Muscle of leg (tissue), 11 donors: Measurements from ENCODE around the gene SH2D7. TPM values are rescaled to one million over a fixed set of nuclear protein-coding genes. Genes with fewer than 3 reads are reported as not detected.

ENCODE experiments used
- DNase-seq: peaks from one replicate; pipeline ENCODE4 v3.0.0; 2013
- H3K27ac ChIP-seq: one replicate; pipeline ENCODE4 v1.5.1; 2013; ENCODE audit warnings: mild to moderate bottlenecking, low read length, control low read depth
- H3K27me3 ChIP-seq: one replicate; pipeline ENCODE4 v1.6.1; 2013; ENCODE audit warnings: low read length; ENCODE audit not compliant: control insufficient read depth, insufficient read depth
- H3K36me3 ChIP-seq: one replicate; pipeline ENCODE4 v1.6.1; 2013; ENCODE audit warnings: low read length; ENCODE audit not compliant: control insufficient read depth, insufficient read depth
- H3K4me1 ChIP-seq: one replicate; pipeline ENCODE4 v1.6.1; 2013; ENCODE audit warnings: low read length; ENCODE audit not compliant: control insufficient read depth, insufficient read depth
- H3K4me3 ChIP-seq: one replicate; pipeline ENCODE4 v1.5.1; 2013; ENCODE audit warnings: low read length, control low read depth
- H3K9me3 ChIP-seq: replicated peaks from 2 replicates; pipeline ENCODE4 v1.6.1; 2013; ENCODE audit warnings: low read depth, low read length; ENCODE audit not compliant: control insufficient read depth
- whole genome bisulfite sequencing: methylation state at CpG from one replicate; pipeline ENCODE4 v1.1.5; 2013; ENCODE audit warnings: missing lambda C conversion rate; ENCODE audit not compliant: insufficient coverage; 5-methylcytosine and 5-hydroxymethylcytosine counted together
- polyA plus RNA-seq, 8 donors: library from polyadenylated mRNA; unstranded; fragments of 120-200 nt; gene quantifications; one replicate each; pipeline versions ENCODE4 v1.2.1 to v1.2.3, GENCODE V29; 2013; ENCODE audit warnings: inconsistent platforms in 1 of 8, low replicate concordance in 1 of 8; ENCODE audit not compliant: insufficient read length in 8 of 8, insufficient read depth in 1 of 8
- total RNA-seq: library from RNA; stranded (reverse); fragments of 120-200 nt; gene quantifications from one replicate; pipeline ENCODE4 v1.2.4, GENCODE V29; 2013

Gene SH2D7
- total and polyA plus RNA-seq, 9 donors = 0.06 to 0.36 (median 0.13) TPM; not detected in 1

DNA sequence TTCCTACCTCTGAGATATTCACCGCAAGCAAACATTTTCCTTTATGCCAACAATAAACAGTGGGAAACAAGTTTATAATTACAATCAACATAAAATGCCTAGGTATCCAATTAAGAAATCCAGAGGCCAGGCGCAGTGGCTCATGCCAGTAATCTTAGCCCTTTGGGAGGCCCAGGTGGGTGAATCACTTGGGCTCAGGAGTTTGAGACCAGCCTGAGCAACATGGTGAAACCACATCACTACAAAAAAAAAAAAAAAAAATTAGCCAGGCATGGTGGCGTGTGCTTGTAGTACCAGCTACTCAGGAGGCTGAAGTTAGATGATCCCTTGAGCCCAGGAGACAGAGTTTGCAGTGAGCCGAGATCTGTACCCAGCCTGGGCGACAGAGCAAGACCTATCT lies 32.1 kb upstream of the SH2D7 start:
- Histone ChIP-seq H3K36me3 (no peaks in the 10 kb centered on the region), H3K4me1 (peaks cover 60% of the 10 kb centered on the region), H3K27ac (peak overlapping the region; percentile 45), H3K4me3 (no peak overlapping the region), H3K9me3 (no peaks in the 10 kb centered on the region), H3K27me3 (no peaks in the 10 kb centered on the region)
- 96% methylated on average over 4 of the region's 5 CpGs for WGBS
- no peak for DNase-seq

DNA sequence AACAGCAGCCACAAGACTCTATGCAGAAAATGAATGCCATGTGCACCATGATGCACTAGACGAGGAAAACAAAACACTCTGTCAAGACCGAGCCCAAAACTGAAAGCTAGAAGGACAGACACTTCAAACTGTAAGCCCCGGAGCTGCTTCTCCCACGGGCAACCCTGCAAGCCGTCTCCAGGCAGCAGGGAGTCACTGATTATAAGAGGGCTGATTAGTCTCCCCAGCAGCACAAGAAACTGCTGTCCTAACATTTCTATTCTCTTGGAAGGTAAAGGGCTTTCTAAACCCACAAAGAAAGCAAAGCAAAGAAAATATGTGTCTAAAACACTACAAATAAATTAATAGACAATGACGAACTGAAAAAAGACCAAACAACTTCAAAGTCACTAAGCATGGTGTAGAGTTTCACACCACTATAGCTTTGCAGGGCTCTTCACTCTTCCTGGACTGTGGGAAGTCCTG lies 30.4 kb upstream of the SH2D7 start:
- Histone ChIP-seq H3K27me3 (no peaks in the 10 kb centered on the region), H3K4me1 (peaks cover 59% of the 10 kb centered on the region), H3K36me3 (no peaks in the 10 kb centered on the region), H3K9me3 (no peaks in the 10 kb centered on the region), H3K4me3 (no peak overlapping the region), H3K27ac (peak overlapping the region; percentile 67)
- 0% methylated on average over 2 of the region's 6 CpGs for WGBS
- no peak for DNase-seq

DNA sequence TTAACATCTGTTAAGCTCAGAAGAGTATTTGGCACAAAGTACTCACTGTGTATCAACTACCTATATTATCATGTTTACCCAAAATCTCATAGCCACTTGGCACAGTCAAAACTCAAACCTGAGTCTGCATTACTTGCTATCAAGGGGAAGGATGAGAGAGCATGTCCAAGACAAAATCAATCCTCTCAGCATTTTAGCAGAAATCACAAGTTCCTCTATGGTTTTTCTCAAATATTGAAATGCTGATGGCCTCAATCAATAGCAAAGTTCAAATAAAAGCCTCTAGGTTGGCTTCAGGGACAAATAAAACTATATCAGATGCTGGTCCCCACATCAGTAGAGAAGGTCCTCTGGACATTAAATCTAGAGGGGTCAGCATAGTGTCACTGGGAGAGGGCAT lies 29.1 kb upstream of the SH2D7 start:
- DNase-seq = no peak
- H3K27me3 ChIP-seq = no peaks in the 10 kb centered on the region
- peak overlapping the region; percentile 90 for H3K27ac ChIP-seq
- H3K4me3 ChIP-seq = no peak overlapping the region
- no peaks in the 10 kb centered on the region for H3K36me3 ChIP-seq
- H3K4me1 ChIP-seq = peaks cover 60% of the 10 kb centered on the region
- H3K9me3 ChIP-seq = no peaks in the 10 kb centered on the region

DNA sequence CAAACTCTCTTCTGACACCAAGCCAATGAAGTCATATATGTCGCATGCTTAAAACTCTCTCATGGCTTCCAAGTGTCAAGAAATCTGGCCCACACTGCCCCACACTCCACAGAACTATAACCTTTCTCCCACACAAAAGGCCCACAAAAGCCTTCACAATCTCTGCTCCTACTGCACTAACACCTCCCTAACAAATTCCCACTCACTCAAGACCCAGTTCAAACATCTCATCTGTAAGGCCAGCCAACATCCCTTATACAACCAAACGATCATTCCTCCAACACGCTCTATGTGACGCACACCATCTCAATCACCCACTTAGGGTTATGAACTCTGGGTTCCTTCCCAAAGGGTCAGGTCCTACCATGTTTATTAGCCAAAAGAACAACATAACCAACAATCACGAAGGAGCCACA lies 28.4 kb upstream of the SH2D7 start:
- peak; percentile 59 for DNase-seq
- Histone ChIP-seq H3K4me3 (no peak overlapping the region), H3K36me3 (no peaks in the 10 kb centered on the region), H3K9me3 (no peaks in the 10 kb centered on the region), H3K27ac (peak overlapping the region; percentile 90), H3K4me1 (peaks cover 60% of the 10 kb centered on the region), H3K27me3 (no peaks in the 10 kb centered on the region)
- 40% methylated on average over 3 of the region's 5 CpGs for WGBS

DNA sequence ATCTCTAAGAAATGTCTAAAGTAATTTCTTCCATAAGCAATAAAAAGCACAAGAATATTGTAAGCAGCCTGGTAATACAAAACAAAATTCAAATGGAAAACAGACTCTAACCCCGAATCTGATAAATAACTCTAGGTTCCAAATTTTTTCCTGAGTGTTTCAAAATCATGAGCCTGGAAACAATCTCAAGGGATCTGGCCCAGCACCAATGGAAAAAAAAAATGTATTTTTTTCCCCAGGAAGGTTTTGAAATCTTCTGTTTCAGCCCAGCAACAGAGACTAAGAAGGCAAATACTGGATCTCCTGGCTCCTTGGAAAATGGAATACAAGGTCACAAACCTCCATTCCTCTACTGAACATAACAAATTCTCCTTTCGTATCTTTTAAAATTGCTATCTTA lies 27.8 kb upstream of the SH2D7 start:
- DNase-seq = peak; percentile 93
- H3K27me3 ChIP-seq = no peaks in the 10 kb centered on the region
- H3K36me3 ChIP-seq = no peaks in the 10 kb centered on the region
- H3K4me3 ChIP-seq = no peak overlapping the region
- H3K9me3 ChIP-seq = no peaks in the 10 kb centered on the region
- peak overlapping the region; percentile 90 for H3K27ac ChIP-seq
- H3K4me1 ChIP-seq = peaks cover 59% of the 10 kb centered on the region
- WGBS = no CpG with 5 or more reads among the region's 2 CpGs

DNA sequence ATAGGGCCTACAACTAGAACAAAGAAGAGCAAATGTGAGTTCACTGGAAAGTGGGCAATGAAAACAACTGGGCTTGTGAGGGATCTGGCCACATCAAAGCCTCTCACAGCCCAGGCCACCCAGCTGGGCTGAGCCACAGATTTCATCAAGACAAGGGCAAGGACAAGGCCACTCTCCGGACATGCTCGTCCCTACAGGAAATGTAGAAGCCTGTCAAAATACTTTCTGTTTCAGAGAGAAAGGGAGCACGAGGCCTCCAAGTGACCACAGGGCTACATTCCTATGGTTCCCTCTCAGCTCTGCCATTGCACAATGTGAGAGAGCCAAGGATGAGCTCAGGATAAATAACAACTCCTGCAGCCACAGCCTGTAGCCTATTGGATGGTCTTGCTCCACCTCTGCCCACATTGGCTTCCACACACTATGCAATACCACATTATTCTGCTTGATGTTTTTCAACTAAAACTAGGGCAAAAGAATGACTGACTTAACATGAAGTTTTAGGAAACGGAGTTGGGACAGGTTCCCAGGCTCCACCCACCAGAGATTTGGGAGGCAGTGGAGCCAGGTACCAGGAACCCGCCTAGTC lies 27.0 kb upstream of the SH2D7 start:
- no peaks in the 10 kb centered on the region for H3K9me3 ChIP-seq
- H3K27me3 ChIP-seq = no peaks in the 10 kb centered on the region
- H3K4me1 ChIP-seq = peaks cover 63% of the 10 kb centered on the region
- H3K36me3 ChIP-seq = no peaks in the 10 kb centered on the region
- peak overlapping the region; percentile 90 for H3K27ac ChIP-seq
- no peak overlapping the region for H3K4me3 ChIP-seq
- peak; percentile 75 for DNase-seq
- 33% methylated on average over 3 of the region's 5 CpGs for WGBS

DNA sequence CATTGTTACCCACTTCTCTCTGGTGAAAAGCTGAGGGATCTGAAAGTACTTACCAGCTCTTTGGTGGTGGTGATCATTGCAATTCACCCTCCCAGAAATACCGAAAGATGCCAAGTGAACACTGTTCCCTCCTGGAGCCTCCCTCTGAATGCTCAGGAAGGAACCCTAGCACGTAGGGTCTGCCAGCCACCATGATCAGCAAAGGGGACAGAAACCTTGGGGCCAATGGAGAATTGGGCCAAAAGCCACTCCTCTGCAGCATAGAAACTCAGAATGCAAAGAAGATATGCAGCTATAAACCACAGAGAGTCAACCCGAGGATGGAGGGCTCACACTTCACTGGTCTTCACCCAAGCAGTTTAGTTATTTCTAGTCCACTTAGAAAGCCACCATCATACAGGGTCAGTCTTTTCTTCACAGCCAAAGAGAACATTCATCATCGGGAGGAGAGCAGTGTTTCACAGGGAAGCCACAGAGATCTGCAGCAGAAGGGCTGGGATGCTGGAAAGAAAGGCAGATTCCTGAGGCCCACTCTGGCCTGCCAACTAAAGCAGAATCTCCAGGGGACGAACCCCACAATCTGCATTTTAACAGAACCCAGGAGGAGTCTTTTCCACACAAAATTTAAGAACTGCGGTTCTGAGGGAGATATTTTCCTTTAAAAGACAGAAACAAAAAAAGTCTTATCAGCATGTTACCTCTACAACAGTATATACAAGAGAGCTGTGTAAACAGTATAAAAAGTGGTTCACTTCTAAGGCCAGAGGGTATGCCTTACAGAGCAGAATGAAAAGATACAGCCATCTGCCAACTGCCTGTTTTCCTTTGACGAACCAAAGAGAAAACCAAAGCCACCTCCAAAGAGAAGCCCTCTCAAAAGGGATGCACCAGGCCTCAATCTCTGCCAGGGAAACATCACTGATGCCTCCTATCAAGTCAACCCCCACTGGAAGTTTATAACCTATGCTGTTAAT lies 26.1 kb upstream of the SH2D7 start:
- WGBS = 50% methylated on average over 1 of the region's 7 CpGs
- no peak for DNase-seq
- Histone ChIP-seq H3K27me3 (no peaks in the 10 kb centered on the region), H3K9me3 (no peaks in the 10 kb centered on the region), H3K4me1 (peaks cover 65% of the 10 kb centered on the region), H3K27ac (peak overlapping the region; percentile 90), H3K4me3 (no peak overlapping the region), H3K36me3 (no peaks in the 10 kb centered on the region)

DNA sequence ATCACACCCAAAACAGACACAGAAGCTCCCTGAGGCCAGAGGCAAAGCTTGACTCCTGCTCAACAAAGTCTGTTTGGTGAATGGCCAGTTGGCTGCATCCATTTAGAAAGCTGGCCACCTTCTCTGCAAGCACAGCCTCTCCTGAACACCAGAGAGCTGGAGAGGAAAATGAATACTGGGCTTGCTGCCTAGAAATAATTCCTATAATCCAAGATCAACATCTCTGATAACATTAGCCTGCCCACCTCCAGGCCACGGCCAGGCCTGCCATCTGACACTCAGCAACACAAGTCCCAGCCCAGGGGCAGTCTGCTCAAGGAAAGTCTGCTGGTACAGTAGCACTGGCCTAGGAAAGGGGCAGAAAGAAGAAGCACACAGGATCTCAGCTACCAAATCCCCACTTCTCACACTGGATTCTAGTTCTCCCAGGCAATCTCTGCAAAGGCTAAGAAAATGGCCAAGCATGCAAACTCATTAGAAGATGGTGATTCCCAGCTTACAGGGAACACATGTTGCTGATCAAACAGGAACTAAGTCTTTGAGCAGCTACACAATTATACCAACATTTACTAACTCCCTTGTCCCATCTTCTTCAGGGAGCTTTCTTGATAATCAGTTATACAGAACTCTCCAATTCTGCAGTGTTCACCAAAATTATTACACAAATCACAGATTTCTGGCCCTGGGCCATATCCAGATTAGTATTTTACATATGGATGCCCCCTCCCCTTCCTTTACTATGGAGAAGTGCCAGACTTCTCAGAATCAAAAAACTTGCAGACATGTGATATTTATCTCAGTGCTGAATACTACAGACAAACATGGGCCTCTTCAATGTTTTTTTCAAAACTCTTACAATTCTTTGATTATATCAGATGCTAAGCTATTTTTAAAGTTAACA lies 24.8 kb upstream of the SH2D7 start:
- no peak overlapping the region for H3K4me3 ChIP-seq
- H3K4me1 ChIP-seq = peaks cover 68% of the 10 kb centered on the region
- H3K27me3 ChIP-seq = no peaks in the 10 kb centered on the region
- H3K9me3 ChIP-seq = no peaks in the 10 kb centered on the region
- WGBS = no CpG with 5 or more reads among the region's 1 CpG
- peaks cover 2% of the 10 kb centered on the region for H3K36me3 ChIP-seq
- peak overlapping the region; percentile 83 for H3K27ac ChIP-seq
- DNase-seq = peak; percentile 82

DNA sequence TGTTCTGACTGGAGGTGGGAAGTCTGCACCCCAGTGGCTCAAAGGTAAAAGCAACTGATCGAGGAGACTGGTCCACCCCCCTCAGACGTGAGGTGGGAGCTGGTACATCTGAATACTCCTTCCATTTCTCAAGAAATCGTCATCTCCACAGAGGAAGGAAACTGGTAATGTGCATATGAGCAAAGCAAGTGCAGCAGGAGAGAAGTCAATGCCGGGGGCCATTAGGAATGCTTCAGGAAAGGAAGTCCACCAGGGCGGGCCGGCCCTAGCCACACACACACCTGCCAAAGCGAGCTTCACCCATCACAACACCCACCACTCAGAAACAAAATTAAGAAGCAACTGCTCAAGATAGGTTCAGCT lies 23.3 kb upstream of the SH2D7 start:
- Histone ChIP-seq H3K36me3 (peaks cover 2% of the 10 kb centered on the region), H3K27me3 (no peaks in the 10 kb centered on the region), H3K4me1 (peaks cover 63% of the 10 kb centered on the region), H3K9me3 (no peaks in the 10 kb centered on the region), H3K27ac (peak overlapping the region; percentile 83), H3K4me3 (no peak overlapping the region)
- 85% methylated on average over 4 of the region's 7 CpGs for whole genome bisulfite sequencing
- no peak for DNase-seq
